ENCODE data around the gene MED16. TPM values are rescaled to one million over a fixed set of nuclear protein-coding genes. Genes with fewer than 3 reads are reported as not detected.

Gene MED16, protein sequence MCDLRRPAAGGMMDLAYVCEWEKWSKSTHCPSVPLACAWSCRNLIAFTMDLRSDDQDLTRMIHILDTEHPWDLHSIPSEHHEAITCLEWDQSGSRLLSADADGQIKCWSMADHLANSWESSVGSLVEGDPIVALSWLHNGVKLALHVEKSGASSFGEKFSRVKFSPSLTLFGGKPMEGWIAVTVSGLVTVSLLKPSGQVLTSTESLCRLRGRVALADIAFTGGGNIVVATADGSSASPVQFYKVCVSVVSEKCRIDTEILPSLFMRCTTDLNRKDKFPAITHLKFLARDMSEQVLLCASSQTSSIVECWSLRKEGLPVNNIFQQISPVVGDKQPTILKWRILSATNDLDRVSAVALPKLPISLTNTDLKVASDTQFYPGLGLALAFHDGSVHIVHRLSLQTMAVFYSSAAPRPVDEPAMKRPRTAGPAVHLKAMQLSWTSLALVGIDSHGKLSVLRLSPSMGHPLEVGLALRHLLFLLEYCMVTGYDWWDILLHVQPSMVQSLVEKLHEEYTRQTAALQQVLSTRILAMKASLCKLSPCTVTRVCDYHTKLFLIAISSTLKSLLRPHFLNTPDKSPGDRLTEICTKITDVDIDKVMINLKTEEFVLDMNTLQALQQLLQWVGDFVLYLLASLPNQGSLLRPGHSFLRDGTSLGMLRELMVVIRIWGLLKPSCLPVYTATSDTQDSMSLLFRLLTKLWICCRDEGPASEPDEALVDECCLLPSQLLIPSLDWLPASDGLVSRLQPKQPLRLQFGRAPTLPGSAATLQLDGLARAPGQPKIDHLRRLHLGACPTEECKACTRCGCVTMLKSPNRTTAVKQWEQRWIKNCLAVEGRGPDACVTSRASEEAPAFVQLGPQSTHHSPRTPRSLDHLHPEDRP
- 16.6 and 27.4 TPM in 2 replicates for total RNA-seq (2014; rRNA removed; shearing (Covaris generic))

DNA sequence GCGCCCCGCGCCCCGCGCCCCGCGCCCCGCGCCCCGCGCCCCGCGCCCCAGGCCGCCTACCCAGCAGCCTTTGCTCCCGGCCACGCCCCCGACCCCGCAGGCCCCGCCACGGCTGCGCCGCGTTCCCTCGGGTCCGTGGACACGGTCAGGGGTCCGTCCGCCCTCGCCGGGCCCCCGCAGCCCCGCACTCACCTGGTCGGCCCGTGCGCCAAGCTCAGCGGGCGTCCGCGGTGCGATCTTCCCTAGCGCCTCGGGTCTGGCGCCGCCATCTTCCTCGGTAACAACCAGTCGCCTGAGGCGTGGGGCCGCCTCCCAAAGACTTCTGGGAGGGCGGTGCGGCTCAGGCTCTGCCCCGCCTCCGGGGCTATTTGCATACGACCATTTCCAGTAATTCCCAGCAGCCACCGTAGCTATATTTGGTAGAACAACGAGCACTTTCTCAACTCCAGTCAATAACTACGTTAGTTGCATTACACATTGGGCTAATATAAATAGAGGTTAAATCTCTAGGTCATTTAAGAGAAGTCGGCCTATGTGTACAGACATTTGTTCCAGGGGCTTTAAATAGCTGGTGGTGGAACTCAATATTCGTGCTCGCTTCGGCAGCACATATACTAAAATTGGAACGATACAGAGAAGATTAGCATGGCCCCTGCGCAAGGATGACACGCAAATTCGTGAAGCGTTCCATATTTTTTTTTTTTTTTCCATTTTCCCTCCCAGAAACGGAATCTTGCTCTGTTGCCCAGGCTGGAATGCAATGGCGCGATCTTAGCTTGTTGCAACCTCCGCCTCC is at the start of gene MED16, which contains the start of gene RNU6-9:
MED16 (minus strand) TSS at position 294 of the 796 bp plus-strand sequence. CDS start 2,056 bp downstream, outside the sequence.
RNU6-9 (plus strand) TSS at position 591 of the 796 bp plus-strand sequence.
- peak; percentile 87 for DNase-seq (ENCODE audit: low spot score)

DNA sequence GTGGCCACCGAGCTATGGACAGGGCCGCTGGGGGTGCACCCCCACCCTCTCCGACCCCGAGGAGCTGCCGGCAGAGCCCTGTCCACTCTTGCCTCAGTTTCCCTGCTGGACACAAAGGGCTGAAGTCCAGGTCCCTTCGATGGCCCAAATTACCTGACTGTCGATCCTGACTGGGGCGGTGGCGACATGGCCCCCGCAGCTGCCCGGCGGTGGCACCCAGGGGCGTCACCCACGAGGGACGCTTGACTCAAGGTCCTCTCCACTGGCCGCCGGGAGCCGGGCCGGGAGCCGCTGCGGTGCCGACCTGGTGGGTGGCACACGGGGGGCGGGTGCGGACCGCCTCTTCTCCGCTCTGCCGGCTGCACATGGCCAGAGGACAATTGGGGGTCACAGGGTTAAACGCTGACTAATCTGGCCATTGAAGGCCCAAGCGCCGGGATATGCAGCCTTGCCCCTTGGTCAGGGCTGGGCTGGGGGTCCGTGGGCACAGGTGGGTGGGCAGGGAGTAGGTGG is 49.2 kb upstream of the MED16 start:
- no peak for DNase-seq (ENCODE audit: low spot score)

DNA sequence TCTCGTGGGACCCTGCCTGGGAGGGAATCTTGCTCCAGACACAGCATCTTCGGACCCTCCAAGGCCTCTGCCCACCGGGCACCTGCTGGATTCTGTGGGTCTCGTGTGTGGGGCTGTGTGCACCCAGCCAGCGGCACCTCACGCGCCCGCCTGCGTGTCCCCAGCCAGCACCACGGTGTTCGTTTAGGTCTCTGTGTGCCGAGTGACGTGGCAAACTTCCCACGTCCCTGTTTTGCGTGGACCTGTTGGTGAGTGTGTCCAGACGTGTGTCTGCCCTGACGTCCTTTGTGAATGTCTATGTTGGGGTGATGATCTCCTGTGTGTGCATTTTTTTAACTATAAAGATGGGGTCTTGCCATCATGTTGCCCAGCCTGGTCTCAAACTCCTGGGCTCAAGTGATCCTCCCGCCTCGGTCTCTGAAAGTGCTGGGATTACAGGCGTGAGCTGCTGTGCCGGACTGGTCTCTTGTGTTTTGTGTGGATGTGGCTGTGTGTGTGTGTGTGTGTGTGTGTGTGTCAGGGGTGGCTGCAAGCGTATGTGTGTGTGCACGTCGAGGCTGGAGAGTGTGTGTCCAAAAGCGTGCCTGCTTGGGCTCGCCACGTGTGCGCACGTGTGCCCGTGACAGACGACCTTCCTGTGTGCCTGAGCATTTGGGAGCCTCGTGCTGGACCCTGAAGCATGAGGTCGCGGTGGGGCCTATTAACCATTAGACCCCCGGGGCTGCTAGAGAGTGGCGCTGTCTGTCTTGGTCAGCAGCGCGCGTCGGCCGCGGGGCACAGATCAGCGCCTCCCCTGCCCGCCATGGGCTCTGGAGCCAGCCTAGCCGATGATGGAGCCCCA is 48.5 kb upstream of the MED16 start:
- DNase-seq (ENCODE audit: low spot score), result no peak

DNA sequence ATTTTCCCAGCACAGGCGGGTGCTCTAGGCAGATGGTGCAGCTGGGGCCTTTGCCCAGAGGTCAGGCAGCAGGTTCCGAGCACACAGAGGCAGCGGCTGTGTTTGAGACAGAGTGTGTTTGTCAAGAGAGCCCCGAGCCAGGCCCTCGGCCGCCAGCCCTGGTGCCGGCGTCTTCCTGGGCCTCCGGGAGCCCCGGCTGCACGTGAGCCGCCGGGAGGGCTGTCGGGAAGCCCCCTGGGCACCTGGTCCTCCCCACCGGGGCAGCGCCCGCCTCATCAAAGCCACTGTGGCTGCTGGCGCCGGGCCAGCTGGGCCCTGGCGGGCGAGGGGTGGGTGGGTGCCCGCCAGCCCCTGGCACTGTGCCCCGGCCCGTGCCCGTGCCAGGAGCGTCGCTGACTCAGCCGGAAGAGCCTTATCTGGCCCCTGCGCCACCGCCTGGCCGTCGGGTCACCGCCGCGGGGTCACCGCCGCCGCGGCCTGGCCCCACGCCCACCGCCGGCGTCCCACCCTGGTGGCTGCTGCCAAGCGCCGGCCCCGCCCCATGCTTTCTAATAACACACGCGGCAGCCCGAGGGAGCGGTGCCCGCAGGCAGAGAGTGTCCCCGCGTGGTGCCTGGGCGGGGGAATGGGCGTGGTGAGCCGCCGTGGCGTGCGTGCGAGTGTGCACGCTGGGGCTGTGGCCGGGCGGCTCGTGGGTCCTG is 47.8 kb upstream of the MED16 start:
- DNase-seq (ENCODE audit: low spot score), result peak; percentile 77

DNA sequence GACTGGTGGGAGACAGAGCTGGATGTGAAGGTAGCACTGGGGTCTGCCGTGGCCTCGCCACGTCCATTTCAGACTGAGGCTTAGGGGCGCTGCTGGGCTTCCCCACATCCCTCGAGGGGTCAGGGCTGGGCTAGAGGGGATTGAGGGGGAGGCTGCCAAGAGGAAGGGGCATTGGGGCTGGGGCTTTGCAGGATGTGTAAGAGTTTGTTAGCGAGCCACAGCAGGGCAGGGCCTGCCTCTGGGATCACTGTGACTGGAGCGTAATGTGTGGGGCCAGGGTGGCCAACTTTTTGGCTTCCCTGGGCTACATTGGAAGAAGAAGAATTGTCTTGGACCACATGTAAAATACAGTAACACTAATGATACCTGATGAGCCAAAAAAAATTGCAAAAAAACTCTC is 46.9 kb upstream of the MED16 start:
- DNase-seq (ENCODE audit: low spot score), result no peak

DNA sequence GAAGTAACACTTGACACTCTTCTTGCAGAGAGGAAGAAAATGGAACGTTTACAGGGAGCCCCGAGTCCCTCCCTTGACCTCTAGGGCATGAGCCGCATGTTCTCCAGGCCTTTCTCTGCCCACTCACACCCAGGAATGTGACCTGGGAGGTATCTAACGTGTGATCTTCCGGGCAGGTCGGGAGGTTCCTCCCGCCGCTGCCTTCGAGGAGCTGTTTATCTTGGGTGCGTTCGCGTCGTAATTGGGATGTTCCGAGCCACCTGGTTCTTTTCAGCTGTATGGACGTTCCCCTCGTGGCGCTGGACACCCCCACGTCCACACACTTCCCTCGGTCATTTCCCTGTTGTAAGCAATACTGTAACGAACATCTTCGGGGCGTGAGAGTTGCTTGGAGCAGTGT is 46.5 kb upstream of the MED16 start:
- DNase-seq (ENCODE audit: low spot score), result no peak

DNA sequence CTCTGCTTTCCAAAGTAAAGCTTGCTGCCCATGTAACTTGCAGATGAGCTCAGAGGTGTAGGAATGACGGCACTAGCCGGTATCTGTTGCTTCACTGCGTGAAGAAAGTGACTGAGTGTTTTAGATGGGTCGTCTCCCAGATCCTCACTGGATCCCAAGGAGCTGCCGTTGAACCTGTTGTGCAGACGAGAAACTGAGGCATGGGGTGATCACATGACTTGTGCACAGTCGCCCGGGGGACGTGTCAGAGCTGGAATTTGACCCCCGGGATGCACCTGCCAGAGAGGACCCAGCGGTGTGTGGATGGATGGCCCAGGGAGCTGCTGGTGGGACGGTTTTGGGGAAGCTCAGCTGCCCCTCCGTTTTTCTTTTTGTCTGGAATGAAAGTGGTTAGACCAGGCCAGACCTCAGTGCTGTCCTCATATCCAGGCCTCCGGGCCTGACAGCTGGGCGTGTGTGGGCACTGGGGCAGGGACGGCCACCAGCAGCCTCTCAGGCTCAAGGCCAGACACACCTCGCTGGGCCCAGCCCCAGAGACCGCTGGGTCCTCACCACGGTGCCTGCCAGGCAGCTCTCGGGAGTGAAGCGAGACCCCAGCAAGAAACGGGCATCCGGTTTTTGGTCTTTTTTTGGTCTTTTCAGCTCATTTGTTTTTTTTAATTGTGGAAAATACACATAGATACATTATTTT is 45.4 kb upstream of the MED16 start:
- DNase-seq (ENCODE audit: low spot score), result no peak

DNA sequence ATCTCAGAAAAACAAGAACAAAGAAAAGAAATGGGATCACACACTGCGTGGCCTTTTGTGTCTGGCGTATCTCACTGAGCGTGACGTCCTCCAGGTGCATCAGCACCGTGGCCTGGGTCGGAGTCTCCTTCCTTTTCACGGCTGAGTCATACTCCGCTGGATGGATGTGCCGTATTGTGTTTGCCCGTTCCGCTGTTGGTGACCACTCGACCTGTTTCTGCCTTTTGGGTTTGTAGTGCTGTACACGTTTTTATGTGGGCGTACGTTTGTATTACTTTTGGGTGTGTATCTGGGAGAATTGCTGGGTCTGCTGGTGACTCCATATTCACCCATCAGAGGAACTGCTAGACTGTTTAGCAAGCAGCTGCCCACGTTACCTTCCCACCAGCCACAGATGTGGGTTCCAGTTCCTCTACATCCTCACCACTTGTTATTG is 44.3 kb upstream of the MED16 start:
- DNase-seq (ENCODE audit: low spot score), result no peak

DNA sequence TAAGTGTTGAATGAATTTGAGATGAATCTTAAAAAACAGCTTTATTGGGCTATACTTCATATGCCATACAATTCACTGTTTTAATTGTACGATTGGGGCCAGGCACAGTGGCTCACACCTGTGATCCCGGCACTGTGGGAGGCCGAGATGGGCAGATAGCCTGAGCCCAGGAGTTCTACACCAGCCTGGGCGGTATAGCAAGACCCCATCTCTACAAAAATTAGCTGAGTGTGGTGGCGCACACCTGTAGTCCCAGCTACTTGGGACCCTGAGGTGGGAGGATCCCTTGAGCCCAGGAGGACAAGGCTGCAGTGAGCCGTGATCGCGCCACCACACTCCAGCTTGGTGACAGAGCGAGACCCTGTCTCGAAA is 43.2 kb upstream of the MED16 start:
- no peak for DNase-seq (ENCODE audit: low spot score)

DNA sequence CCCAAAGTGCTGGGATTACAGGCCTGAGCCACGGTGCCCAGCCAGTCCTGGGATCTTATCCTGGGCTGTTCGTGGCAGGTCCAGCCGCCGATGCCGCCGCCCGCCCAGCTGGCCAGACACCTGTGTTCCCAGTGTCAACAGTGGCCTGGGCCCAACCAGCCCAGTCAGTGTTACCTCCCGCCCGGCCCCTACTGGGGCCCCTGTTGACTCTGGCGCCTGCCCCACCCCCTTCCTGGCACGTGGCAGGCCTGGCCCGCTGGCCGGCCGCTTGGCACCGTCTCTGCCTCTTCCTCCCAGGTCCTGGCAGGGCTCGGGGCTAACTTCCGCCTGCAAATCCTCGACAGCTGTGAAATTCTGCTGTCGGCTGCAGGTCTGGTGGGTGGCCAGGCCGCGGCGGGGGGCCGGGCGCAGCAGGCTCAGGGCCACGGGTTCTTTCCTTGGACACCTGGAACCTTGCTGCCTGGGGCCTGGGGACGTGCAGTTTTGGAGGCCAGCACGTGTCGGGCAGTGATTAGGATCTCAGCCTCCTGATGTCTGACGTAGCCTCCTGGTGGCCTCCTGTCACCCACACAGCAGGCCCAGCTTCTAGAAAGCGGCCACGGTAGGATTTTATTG is 42.0 kb upstream of the MED16 start:
- peak; percentile 85 for DNase-seq (ENCODE audit: low spot score)

DNA sequence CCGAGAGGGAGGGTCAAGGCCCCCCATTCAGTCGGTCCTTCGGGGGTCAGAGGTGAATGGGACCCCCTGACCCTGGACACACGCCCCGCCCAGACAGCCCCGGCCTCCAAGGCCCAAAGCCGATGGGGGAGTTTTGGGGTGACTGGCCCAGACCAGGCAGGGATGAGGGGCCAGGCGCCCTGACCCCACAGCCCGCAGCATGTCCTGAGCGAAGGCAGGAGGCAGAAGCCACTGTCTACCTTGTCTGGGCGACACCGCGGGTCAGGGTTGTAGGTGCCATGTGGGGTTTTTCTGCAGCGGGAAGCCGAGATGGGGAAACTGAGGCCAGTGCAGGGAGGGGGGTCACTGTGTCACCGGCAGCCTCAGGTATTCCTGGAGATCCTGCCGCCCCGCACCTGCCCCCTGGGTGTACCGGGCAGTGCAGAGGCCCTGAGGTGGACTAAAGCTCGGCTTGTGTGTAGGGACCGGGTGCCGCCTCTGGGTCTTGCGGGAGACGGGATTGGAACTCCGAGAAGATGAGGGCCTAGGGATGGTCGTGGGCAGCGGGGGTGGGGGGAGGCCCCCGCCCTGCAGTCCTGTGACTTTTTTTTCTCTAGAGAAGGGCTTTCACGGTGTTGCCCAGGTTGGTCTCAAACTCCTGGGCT is 41.3 kb upstream of the MED16 start:
- no peak for DNase-seq (ENCODE audit: low spot score)

DNA sequence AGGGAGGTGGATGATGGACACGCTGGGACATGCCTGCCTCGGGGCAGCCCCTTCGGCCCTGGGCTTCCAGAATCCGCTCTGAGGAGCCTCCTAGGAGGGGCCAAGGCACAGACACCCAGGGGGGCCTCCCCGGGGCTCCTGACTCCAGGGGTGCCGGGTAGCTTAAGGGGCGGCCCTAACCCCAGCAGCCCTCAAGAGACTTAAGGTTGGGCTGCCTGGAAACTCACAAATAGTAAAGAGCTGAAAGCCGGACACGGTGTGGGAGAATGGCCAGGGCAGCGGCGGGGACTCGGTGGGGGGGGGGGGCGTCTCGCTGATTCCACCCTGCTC is 40.5 kb upstream of the MED16 start:
- no peak for DNase-seq (ENCODE audit: low spot score)

DNA sequence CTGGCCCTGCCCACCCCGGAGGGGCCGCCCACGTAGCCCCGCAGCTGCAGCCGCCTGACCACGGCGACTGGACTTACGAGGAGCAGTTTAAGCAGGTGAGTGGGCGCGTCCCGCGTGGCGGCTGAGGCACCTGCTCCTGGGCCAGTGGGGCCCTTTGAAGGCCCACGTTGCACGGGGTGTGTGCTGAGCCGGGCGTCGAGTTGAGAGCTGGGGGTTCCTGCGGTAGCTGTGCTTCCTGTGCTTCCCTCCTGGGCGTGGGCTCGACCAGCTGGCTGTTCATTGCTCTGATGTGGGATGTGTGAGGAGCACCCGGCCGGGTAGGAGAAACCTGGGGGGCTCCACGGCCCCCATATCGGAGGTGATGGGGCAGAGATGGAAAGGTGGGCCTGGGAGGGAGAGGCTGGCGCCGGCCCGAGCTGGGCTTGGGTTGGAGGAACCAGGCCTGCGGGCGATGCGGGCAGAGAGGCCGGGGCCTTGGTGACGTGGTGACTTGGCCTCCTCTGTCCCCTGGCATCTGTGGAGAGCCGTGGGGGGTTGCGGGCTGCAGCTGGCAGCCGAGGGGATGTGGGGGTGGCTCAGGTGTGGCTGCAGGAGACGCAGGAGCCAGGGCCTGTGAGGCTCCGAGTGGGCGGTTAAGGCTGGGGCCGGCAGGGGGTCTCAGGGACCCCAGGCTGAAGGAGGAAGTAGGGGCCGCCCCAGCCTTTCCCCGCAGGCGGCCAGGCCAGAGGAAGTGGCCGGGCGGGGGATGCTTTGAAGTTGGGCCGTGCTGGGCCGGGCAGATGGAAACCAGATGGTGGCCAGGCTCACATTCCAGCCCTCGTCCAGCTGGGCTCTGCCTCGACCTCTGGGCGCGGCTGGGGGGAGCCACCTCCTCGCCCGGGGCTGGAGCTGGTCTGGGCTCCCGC is 39.9 kb upstream of the MED16 start:
- DNase-seq (ENCODE audit: low spot score), result peak; percentile 68

DNA sequence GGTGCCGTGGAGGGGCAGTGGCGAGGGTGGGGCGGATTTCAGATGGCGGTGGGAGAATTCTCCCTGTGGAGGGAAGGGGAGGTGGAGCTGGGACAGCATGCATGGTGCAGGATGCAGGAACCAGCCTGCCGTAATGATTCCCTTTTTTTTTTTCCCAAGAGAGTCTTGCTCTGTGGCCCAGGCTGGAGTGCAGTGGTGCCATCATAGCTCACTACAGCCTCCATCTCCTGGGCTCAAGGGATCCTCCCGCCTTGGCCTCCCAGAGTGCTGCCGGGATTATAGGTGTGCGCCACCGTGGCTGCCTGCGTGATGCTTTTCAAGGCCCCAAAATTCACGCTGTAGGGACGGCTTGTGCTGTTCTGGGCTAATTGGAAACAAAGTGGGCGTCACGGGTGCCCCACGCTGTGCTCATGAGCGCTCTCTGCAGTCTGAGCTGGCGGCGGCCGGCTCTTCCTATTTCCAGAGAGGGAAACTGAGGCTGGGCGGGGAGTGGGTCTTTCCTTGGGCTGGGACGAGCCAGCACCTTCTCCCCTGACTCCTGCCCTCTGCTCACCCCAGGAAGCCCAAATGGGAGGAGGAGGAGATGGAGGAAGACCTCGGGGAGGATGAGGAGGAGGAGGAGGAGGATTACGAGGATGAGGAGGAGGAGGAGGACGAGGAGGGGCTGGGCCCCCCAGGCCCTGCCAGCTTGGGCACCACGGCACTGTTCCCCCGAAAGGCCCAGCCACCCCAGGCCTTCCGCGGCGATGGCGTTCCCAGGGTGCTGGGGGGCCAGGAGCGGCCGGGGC is 39.1 kb upstream of the MED16 start:
- DNase-seq (ENCODE audit: low spot score), result no peak

DNA sequence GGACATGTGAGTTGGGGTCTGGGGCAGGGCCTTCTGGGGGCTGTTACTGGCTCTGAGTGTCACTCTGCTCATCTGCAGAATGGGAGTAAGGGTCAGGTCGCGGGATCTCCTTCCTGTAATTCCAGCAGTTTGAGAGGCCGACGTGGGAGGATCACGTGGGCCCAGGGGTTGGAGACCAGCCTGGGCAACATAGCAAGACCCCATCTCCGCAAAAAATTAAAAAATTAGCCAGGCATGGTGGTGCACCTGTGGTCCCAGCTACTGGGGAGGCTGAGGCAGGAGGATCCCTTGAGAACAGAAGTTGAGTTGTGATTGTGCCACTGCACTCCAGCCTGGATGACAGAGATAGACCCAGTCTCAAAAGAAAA is 36.9 kb upstream of the MED16 start:
- DNase-seq (ENCODE audit: low spot score), result no peak

DNA sequence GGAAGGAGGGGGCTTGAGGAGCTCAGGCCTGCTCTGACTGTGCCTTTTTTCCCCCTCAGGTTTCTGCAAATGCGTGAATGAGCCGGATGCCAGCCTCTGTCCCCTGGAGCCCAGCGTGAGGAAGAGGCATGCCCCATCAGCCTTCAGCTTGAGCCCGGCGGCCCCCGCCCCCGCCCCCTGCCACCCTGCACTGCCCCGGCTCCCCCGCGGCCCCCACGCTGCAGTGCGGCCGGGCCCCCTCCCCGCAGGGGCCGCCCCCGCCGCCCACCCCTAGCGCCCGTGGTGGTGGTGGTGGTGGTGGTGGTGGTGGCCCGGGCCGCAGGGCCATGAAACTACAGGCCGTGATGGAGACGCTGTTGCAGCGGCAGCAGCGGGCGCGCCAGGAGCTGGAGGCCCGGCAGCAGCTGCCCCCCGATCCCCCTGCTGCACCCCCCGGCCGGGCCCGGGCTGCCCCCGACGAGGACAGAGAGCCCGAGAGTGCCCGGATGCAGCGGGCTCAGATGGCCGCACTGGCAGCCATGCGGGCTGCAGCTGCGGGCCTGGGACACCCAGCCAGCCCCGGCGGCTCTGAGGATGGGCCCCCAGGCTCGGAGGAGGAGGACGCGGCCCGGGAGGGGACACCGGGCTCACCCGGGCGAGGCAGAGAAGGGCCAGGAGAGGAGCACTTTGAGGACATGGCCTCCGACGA is 36.4 kb upstream of the MED16 start:
- DNase-seq (ENCODE audit: low spot score), result no peak
